Measurements from ENCODE around the gene SPEF1.

SPEF1 gene

GRCh38 chr20:3753098-3753497 lies 28.1 kb downstream of the SPEF1 start:
- DNase-seq (ENCODE audit: low read depth): peak; percentile 77
- TF ChIP-seq CTCF (IDR thresholded peaks at IDR 0.05; ENCODE audit: insufficient read depth, low read depth, low read length, missing control alignments): peak; percentile 91
- H3K4me3 ChIP-seq (ENCODE audit: low read length): no peak overlapping the region

GRCh38 chr20:3752386-3752759 lies 28.9 kb downstream of the SPEF1 start:
- no peak for TF ChIP-seq CTCF (IDR thresholded peaks at IDR 0.05; ENCODE audit: insufficient read depth, low read depth, low read length, missing control alignments)
- DNase-seq (ENCODE audit: low read depth): no peak
- H3K4me3 ChIP-seq (ENCODE audit: low read length): peak overlapping the region; percentile 18

GRCh38 chr20:3751675-3752385 lies 29.4 kb downstream of the SPEF1 start:
- H3K4me3 ChIP-seq (ENCODE audit: low read length): peak overlapping the region; percentile 18
- TF ChIP-seq CTCF (IDR thresholded peaks at IDR 0.05; ENCODE audit: insufficient read depth, low read depth, low read length, missing control alignments): no peak
- DNase-seq (ENCODE audit: low read depth): peak; percentile 63

- H3K4me3 ChIP-seq (ENCODE audit: low read length): no peak overlapping the region
- DNase-seq (ENCODE audit: low read depth): no peak
- TF ChIP-seq CTCF (IDR thresholded peaks at IDR 0.05; ENCODE audit: insufficient read depth, low read depth, low read length, missing control alignments): no peak
Observed at GRCh38 chr20:3751305-3751674, 30.0 kb downstream of the SPEF1 start.

GRCh38 chr20:3749689-3750531 lies 31.3 kb downstream of the SPEF1 start:
- peak; percentile 23 for TF ChIP-seq CTCF (IDR thresholded peaks at IDR 0.05; ENCODE audit: insufficient read depth, low read depth, low read length, missing control alignments)
- H3K4me3 ChIP-seq (ENCODE audit: low read length): peak overlapping the region; percentile 3
- peak; percentile 34 for DNase-seq (ENCODE audit: low read depth)

- no peak overlapping the region for H3K4me3 ChIP-seq (ENCODE audit: low read length)
- no peak for TF ChIP-seq CTCF (IDR thresholded peaks at IDR 0.05; ENCODE audit: insufficient read depth, low read depth, low read length, missing control alignments)
- DNase-seq (ENCODE audit: low read depth): no peak
Observed at GRCh38 chr20:3749087-3749688, 32.1 kb downstream of the SPEF1 start.
